ENCODE measurements around the gene RYR2. TPM values are rescaled to one million over a fixed set of nuclear protein-coding genes. Genes with fewer than 3 reads are reported as not detected.
"Not testable (repeated sequence)": the region's sequence is repeated elsewhere in the genome, so short reads cannot be mapped to it uniquely, and the experiment has no call there.

RYR2 gene
- total and polyA plus RNA-seq, 12 donors = 43.1 to 1,252 (median 872) TPM

DNA sequence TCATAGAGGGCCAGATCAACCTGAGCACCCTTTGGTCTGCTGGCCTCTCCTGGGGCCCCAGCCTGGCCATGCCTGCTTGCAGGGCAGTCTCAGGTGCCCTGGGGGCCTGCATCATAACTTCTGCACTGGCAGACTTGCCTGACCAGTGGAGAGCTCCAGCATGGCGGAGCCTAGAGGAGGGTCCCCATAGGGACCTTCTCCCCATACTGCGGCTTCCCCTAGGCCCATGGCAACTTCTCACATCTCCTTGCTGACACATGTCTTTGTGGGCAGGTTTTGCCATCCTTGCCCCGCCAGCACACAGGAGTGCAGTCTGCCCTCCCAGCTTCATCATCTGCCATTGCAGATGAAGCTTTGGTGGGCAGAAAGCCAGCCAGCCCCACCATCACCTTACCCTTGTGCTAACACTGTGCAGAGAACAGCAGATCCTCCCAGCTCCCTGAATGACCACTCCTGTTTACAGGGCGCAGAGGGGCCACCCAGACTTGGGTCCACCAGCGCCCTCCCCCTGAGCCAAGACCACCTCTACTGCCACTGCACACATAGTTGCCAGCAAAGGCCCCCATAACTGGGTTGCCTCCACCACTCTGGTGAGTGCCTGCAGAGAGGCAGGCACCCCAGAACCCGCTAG lies 797.0 kb downstream of the RYR2 start:
- DNase-seq (no peak), ATAC-seq (peak; percentile 13 to 74 (median 36))
- TF ChIP-seq, protein P1, sequence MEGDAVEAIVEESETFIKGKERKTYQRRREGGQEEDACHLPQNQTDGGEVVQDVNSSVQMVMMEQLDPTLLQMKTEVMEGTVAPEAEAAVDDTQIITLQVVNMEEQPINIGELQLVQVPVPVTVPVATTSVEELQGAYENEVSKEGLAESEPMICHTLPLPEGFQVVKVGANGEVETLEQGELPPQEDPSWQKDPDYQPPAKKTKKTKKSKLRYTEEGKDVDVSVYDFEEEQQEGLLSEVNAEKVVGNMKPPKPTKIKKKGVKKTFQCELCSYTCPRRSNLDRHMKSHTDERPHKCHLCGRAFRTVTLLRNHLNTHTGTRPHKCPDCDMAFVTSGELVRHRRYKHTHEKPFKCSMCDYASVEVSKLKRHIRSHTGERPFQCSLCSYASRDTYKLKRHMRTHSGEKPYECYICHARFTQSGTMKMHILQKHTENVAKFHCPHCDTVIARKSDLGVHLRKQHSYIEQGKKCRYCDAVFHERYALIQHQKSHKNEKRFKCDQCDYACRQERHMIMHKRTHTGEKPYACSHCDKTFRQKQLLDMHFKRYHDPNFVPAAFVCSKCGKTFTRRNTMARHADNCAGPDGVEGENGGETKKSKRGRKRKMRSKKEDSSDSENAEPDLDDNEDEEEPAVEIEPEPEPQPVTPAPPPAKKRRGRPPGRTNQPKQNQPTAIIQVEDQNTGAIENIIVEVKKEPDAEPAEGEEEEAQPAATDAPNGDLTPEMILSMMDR (IDR thresholded peaks at IDR 0.05) = no peak
- H3K4me1 ChIP-seq = peaks cover 0 to 8% (median 0%) of the 10 kb centered on the region in 9 donors
- H3K27me3 ChIP-seq = no peaks in the 10 kb centered on the region
- no peak overlapping the region for H3K4me3 ChIP-seq
- no peak overlapping the region for H3K27ac ChIP-seq
- WGBS, 2 donors = 88 to 92% methylated on average over 6 of the region's 6 CpGs
- peaks cover 0 to under 1% (median 0%) of the 10 kb centered on the region in 9 donors for H3K36me3 ChIP-seq
- intact Hi-C loops (cut with DNase I) = no loop called here
- peaks cover 0 to 13% (median 0%) of the 10 kb centered on the region in 11 donors for H3K9me3 ChIP-seq

DNA sequence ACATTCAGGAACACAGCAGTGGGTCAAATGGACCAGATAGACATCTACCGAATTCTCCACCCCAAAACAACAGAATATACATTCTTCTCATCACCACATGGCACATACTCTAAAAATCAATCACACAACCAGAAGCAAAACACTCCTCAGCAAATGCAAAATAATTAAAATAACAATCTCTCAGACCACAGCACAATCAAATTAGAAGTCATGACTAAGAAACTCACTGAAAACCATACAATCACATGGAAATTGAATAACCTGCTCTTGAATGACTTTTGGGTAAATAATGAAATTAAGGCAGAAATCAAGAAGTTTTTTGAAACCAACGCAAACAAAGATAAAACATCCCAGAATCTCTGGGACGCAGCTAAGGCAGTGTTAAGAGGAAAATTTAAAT lies 799.5 kb downstream of the RYR2 start:
- no peak overlapping the region for H3K27ac ChIP-seq
- H3K36me3 ChIP-seq = no peaks in the 10 kb centered on the region
- no peak overlapping the region for H3K4me3 ChIP-seq
- H3K27me3 ChIP-seq = no peaks in the 10 kb centered on the region
- H3K9me3 ChIP-seq = peaks cover 0 to 14% (median 0%) of the 10 kb centered on the region in 11 donors
- intact Hi-C loops (cut with DNase I) = no loop called here
- no peak for DNase-seq
- peaks cover 0 to 8% (median 0%) of the 10 kb centered on the region in 9 donors for H3K4me1 ChIP-seq
- ATAC-seq = no peak
- TF ChIP-seq, protein P1 (IDR thresholded peaks at IDR 0.05) = no peak
- WGBS, 2 donors = 67 to 68% methylated on average over 3 of the region's 3 CpGs

DNA sequence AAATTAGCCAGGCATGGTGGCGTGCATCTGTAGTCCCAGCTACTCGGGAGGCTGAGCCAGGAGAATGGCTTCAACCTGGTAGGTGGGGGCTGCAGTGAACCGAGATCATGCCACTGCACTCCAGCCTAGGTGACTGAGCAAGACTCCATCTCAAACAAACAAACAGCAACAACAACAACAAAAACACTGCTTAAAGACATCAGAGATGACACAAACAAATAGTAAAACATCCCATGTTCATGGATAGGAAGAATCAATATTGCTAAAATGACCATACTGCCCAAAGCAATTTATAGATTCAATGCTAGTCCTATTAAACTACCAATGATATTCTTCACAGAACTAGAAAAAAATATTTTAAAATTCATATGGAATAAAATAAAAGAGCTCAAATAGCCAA lies 801.5 kb downstream of the RYR2 start:
- 80 to 89% methylated on average over 3 of the region's 3 CpGs for WGBS, 2 donors

DNA sequence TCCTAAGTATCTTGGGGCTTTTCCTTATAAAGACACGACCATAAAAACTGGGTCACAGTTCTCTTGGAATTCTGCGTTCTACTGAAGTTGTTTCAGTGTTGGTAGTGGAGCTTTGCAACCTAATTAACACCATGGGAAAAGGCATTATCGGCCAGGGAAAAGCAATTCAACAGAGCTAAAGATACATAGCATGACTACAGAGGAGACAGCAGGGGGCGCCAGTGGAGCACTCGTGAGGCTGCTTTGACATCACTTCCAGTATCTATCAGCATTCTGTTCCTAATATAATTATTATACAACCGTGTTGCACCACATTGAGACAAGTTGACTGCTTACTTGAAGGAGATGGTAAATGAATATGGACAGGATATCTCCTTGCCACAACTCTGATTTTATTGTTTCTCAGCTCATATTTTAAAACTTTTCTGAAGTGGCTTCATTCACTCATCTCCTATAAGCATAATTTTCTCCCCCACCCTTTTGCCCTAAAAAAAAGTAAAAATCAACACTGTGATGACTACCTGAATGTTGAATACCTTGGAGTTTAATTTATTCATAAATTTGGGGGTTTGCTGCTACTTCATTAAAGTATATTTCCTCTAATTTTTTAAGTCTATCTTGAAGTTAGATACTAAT lies 809.3 kb downstream of the RYR2 start:
- WGBS, 2 donors = 13% methylated on average over 6 of the region's 6 CpGs

More for the DNA sequence above, 801.5 kb downstream of the RYR2 start:
- H3K36me3 ChIP-seq; H3K27me3 ChIP-seq; intact Hi-C loops (cut with DNase I); DNase-seq; H3K27ac ChIP-seq; H3K4me3 ChIP-seq; H3K4me1 ChIP-seq; ATAC-seq: not testable (repeated sequence)
- H3K9me3 ChIP-seq = peaks cover 0 to 14% (median 0%) of the 10 kb centered on the region in 11 donors

More for the DNA sequence above, 809.3 kb downstream of the RYR2 start:
- no peak overlapping the region for H3K27ac ChIP-seq
- no peaks in the 10 kb centered on the region for H3K9me3 ChIP-seq
- H3K36me3 ChIP-seq = no peaks in the 10 kb centered on the region
- H3K4me3 ChIP-seq = no peak overlapping the region
- intact Hi-C loops (cut with DNase I) = no loop called here
- DNase-seq = no peak
- no peaks in the 10 kb centered on the region for H3K4me1 ChIP-seq
- no peaks in the 10 kb centered on the region for H3K27me3 ChIP-seq
- TF ChIP-seq, protein P1 (IDR thresholded peaks at IDR 0.05) = peak in 6 of 9 donors; percentile 16 to 49 (median 28)
- no peak for ATAC-seq
